SU-DHL-6 (cell line): ENCODE measurements around the gene NHP2.

ENCODE experiments used
- CTCF ChIP-seq: fragments of 200-600 bp; sonication (generic); IDR thresholded peaks from one replicate; pipeline ENCODE4 v1.5.1; 2017; ENCODE audit warnings: antibody characterized with exemption, mild to moderate bottlenecking, low read length, moderate library complexity; ENCODE audit not compliant: insufficient read depth, poor library complexity, severe bottlenecking
- EZH2phosphoT487 ChIP-seq: fragments of 200-600 bp; sonication (generic), shearing (Covaris generic); conservative IDR thresholded peaks from 2 replicates; pipeline ENCODE4 v1.6.1; 2018; ENCODE audit warnings: mild to moderate bottlenecking, antibody characterized with exemption, low read length, moderate library complexity, mixed read lengths

- TF ChIP-seq CTCF (no peak), EZH2phosphoT487 (no peak)
These were observed 28.3 kb downstream of the NHP2 start for GRCh38 chr5:178125253-178125906.
